Kidney epithelial cell (primary cell): ENCODE data around the gene CSAD. TPM values are rescaled to one million over a fixed set of nuclear protein-coding genes. Genes with fewer than 3 reads are reported as not detected.

Source experiments
- DNase-seq: peaks from one replicate; pipeline ENCODE4 v3.0.0-alpha.2; 2010; ENCODE audit warnings: low read depth
- H3K27me3 ChIP-seq: 2 replicates; pipeline ENCODE4 v1.6.0; 2011; ENCODE audit warnings: low read length; ENCODE audit not compliant: control insufficient read depth, insufficient read depth
- H3K36me3 ChIP-seq: 2 replicates; pipeline ENCODE4 v1.5.1; 2011; ENCODE audit warnings: low read length; ENCODE audit not compliant: control insufficient read depth, insufficient read depth
- H3K4me3 ChIP-seq: 2 replicates; pipeline ENCODE4 v1.5.1; 2011; ENCODE audit warnings: low read depth, mild to moderate bottlenecking, control low read depth, low read length
- CTCF ChIP-seq: IDR thresholded peaks from 2 replicates; pipeline ENCODE4 v1.5.1; 2011; ENCODE audit warnings: mild to moderate bottlenecking, moderate library complexity, low read length, control low read depth, inconsistent platforms; ENCODE audit not compliant: insufficient read depth, poor library complexity, severe bottlenecking
- total RNA-seq: library from RNA; depleted of rRNA; stranded (reverse); fragments of >200 nt; gene quantifications from 2 replicates; pipeline ENCODE4 v1.2.3, GENCODE V29; 2015

The CSAD gene
- total RNA-seq, 1 donor from 2014 or later: 9.1 TPM

GRCh38 chr12:53199700-53200099, 19.0 kb upstream of the CSAD start:
- no peak overlapping the region for H3K4me3 ChIP-seq
- H3K27me3 ChIP-seq: peaks cover 3% of the 10 kb centered on the region
- H3K36me3 ChIP-seq: no peaks in the 10 kb centered on the region
- no peak for DNase-seq
- TF ChIP-seq CTCF: no peak

- TF ChIP-seq CTCF: no peak
- no peak for DNase-seq
- H3K4me3 ChIP-seq: no peak overlapping the region
- H3K36me3 ChIP-seq: no peaks in the 10 kb centered on the region
- H3K27me3 ChIP-seq: peaks cover 3% of the 10 kb centered on the region
Measured at GRCh38 chr12:53198486-53199110, 17.9 kb upstream of the CSAD start.

- Histone ChIP-seq H3K36me3 (no peaks in the 10 kb centered on the region), H3K4me3 (no peak overlapping the region), H3K27me3 (peaks cover 3% of the 10 kb centered on the region)
- no peak for DNase-seq
- TF ChIP-seq CTCF: no peak
Measured at GRCh38 chr12:53197011-53197640, 16.4 kb upstream of the CSAD start.

- no peak overlapping the region for H3K4me3 ChIP-seq
- no peaks in the 10 kb centered on the region for H3K36me3 ChIP-seq
- peaks cover 3% of the 10 kb centered on the region for H3K27me3 ChIP-seq
- no peak for DNase-seq
- TF ChIP-seq CTCF: no peak
Measured at GRCh38 chr12:53196486-53196885, 15.8 kb upstream of the CSAD start.

- peaks cover 1% of the 10 kb centered on the region for H3K36me3 ChIP-seq
- no peak overlapping the region for H3K4me3 ChIP-seq
- H3K27me3 ChIP-seq: peaks cover 3% of the 10 kb centered on the region
- TF ChIP-seq CTCF: no peak
- DNase-seq: no peak
Measured at GRCh38 chr12:53195516-53196420, 15.0 kb upstream of the CSAD start.
